GM18909 (cell line): ENCODE measurements around the gene WDR90.
"Not testable (repeated sequence)": the region's sequence is repeated elsewhere in the genome, so short reads cannot be mapped to it uniquely, and the experiment has no call there.

ENCODE experiments used
- ATAC-seq: cut with Tn5 transposase; IDR thresholded peaks from one replicate; pipeline ENCODE4 v1.9.1; 2021; ENCODE audit warnings: mild to moderate bottlenecking; ENCODE audit not compliant: unreplicated experiment, poor library complexity

The WDR90 gene

GRCh38 chr16:684071-684794, 35.1 kb downstream of the WDR90 start, which contains the start of gene JMJD8:
Gene JMJD8, minus strand, starts transcription at chr16:684334. Its CDS starts 15 bp downstream, at chr16:684319.
- peak; percentile 67 for ATAC-seq

- ATAC-seq, result no peak
Measured at GRCh38 chr16:684961-685696, 36.0 kb downstream of the WDR90 start.

GRCh38 chr16:685967-686366, 36.8 kb downstream of the WDR90 start:
- no peak for ATAC-seq

GRCh38 chr16:686459-687260, 37.5 kb downstream of the WDR90 start:
- ATAC-seq, result no peak

- ATAC-seq, result no peak
Measured at GRCh38 chr16:687499-687898, 38.3 kb downstream of the WDR90 start.

GRCh38 chr16:689175-689897, 40.2 kb downstream of the WDR90 start:
- ATAC-seq, result no peak

- ATAC-seq, result not testable (repeated sequence)
Measured at GRCh38 chr16:691242-691641, 42.1 kb downstream of the WDR90 start.

GRCh38 chr16:692356-693108, 43.4 kb downstream of the WDR90 start:
- ATAC-seq, result no peak

GRCh38 chr16:693364-693763, 44.2 kb downstream of the WDR90 start:
- no peak for ATAC-seq

- ATAC-seq, result no peak
Measured at GRCh38 chr16:693766-694165, 44.6 kb downstream of the WDR90 start.

GRCh38 chr16:694187-694862, 45.2 kb downstream of the WDR90 start:
- ATAC-seq, result no peak

GRCh38 chr16:694863-695354, 45.7 kb downstream of the WDR90 start:
- ATAC-seq, result no peak

- ATAC-seq, result no peak
Measured at GRCh38 chr16:695355-696089, 46.4 kb downstream of the WDR90 start.

- ATAC-seq, result no peak
Measured at GRCh38 chr16:698911-699671, 49.9 kb downstream of the WDR90 start.

GRCh38 chr16:700684-701584, 51.8 kb downstream of the WDR90 start:
- ATAC-seq, result no peak

GRCh38 chr16:702341-702740, 53.2 kb downstream of the WDR90 start:
- no peak for ATAC-seq
